HG03025 (cell line): ENCODE measurements around the gene LENEP.

ENCODE experiments used
- ATAC-seq: cut with Tn5 transposase; IDR thresholded peaks from one replicate; pipeline ENCODE4 v1.9.1; 2021; ENCODE audit warnings: mild to moderate bottlenecking, moderate library complexity; ENCODE audit not compliant: unreplicated experiment, low FRiP score

The LENEP gene

DNA sequence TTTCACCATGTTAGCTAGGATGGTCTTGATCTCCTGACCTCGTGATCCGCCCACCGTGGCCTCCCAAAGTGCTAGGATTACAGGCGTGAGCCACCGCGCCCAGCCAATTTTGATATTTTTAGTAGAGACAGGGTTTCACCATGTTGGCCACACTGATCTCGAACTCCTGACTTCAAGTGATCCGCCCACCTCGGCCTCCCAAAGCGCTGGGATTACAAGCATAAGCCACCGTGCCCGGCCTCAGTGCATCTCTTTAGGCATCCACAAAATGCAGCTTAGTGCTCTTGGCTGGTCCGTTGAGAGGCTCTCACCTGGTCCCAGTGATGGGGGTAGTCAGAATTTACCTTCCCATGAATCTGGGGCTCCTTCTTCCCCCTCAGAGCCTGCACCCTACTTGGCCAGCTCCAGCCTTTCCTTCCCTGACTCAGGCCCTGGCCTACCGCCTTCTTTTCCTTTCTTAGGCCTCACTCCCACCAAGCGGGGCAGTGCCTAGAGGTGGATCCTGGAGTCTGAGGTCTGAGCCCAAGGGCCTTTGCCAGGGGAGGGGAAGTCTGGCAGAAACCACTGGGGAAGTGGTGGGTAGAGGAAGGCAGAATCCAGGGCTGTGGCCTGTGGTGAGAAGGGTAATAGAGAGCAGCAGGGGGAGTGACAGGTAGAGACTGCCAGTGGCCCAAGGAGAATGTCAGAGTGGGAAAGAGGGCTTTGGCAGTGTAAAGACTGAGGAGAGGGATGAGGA lies 3.7 kb downstream of the LENEP start:
- ATAC-seq = no peak

DNA sequence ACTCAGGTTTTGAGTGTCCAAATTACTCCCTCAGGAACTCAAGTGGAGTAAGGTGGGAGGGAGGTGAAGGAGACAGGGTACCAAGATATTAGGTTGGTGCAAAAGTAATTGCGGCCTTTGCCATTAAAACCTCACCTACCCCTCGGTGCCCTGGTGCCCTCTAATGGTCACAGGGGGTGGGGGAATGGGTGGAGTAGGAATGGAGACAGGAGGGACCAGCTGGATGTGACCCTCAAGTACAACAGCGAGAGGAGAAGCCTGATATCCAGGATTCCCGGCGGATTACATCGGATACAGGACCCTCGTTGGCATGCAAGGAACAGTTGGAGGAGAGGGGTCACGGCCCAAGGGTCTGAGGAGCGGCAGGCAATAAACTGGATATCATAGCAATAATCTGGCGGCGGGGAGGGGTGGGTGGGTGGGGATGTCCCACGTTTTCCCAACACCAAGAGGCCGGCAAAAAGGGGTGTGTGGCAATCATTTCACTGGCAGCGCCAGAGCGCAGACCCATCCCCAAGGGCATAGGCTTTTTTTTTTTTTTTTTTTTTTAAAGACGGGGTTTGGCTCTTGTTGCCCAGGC lies 4.9 kb downstream of the LENEP start:
- ATAC-seq = no peak

DNA sequence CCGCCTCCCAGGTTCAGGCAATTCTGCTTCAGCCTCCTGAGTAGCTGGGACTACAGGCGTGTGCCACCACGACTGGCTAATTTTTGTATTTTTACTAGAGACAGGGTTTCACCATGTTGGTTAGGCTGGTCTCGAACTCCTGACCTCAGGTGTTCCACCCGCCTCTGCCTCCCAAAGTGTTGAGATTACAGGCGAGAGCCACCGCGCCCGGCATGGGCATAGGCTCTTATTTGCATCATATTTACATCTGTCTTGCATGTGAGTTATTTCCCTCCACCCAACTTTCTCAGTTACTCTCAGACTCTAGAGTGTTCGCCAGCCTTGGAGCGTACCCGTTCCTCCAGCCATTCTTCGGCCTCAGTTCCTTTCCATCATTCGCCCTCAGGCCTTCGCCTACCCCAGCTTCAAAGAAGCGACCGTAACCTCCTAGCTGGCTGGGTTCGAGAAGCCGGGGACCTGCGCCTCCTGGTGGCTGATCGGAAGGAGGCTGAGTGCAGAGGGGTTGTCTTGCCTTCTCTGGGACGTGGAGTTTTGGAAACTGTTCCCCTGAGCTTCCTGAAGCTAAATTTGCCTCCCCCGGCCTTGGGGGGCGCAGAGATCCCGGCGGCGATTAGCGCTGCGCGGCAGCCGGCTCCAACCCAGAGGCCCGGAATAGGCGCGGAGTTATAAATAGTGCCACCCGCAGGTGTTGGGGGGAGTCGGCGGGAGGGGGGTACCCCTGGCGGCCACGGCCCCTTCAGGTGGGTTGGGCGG lies 5.6 kb downstream of the LENEP start:
- ATAC-seq = no peak

DNA sequence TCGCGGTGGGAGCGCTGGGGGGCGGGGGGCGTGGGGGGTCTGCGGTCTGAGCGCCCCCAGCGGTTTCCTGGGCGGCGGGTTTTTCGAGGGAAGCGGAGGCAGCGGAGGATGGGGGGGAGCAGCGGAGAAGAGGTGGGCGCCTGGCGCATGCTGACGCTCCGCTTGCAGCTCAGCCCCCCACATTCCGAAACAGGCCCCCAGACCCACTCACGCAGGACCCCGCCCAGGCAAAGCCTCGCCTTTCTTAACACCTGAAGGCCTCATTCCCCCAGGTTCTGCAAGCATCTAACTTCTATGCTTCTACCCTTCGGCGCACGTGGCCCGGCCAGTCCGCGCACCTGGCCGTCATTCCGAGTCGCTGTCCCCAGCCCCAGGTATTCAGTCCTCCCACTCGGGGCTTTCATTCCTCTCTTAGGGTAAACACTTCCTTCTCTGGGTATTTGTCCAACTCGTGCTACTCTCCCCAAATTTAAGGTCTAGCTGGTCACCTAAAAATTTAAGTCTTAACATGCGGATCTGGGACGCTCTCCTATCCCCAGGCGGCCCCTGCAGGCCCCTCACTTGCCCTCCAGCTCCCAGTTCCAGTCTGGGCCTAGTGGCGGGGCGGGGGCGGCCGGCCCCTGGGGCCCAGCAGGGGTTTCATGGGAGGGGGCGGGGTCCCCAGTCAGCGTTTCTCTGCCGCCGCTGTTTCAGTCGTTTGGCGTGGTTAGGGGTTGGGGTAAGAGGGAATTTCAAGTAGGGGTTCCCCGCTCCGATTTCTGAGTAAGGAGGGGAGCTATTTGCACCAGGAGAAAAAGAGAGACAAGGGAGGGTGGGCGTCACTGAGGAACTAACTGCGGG lies 6.4 kb downstream of the LENEP start:
- ATAC-seq = no peak

DNA sequence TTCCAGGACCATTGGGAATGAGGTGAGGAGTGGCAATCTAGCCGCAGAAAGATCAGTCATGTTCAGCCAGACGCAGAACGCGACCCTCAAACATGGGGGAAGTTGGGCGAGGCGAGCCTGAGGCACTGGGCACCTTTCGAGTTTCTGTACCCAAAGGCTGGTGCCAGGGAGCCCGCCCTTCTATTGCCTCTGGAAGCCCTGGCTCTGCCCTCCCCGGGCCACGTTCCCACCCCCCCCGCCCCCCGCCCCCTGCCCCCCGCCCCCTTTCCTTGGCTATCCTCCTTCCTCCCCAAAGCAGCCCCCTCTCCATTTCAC lies 7.0 kb downstream of the LENEP start:
- ATAC-seq = no peak

DNA sequence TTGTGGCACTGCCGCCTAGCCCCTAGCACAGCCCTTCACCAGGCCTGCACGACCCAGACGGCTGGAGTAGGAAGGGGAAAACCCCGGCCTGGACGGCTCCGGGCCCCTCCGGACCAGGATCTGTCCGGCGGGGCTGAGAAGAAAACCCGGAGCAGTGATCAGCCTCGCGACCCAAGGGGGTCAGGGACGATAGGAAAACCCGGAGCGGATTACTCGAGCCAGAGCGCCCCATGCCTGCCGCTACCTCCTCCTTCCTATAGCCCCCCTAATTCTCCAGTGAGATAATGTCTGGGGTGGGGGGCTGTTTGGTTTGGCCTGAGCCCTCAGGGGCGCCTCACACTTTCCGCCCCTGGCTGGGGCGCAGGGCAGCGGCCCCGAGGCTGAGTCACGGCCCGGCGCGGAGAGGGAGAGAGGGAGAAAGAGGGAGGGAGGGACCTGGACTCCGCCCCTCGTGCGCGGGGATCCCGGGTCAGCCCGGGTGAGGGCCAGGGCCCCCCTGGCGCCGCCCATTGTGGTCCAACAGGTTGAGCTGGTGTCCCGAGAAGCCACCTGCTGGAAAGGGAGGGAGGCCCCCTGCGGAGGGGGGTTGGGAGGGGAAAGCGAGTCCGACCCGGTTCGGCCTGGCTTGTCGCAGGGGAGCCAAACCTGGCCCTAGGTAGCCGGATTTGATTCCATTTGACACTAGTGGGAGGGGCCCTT lies 7.5 kb downstream of the LENEP start:
- ATAC-seq = no peak

DNA sequence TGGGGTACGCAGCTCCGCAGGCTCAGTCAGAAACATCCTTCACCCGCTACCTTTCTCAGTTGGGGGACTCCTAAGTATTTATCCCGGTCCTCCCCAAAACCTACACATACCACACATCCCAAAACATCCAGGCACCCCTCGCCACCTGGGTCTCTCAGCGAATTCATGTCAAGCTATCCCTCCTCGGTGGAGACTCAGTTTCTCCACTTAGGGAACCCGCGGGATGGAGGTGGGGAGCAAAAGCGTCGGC lies 8.0 kb downstream of the LENEP start:
- ATAC-seq = no peak

DNA sequence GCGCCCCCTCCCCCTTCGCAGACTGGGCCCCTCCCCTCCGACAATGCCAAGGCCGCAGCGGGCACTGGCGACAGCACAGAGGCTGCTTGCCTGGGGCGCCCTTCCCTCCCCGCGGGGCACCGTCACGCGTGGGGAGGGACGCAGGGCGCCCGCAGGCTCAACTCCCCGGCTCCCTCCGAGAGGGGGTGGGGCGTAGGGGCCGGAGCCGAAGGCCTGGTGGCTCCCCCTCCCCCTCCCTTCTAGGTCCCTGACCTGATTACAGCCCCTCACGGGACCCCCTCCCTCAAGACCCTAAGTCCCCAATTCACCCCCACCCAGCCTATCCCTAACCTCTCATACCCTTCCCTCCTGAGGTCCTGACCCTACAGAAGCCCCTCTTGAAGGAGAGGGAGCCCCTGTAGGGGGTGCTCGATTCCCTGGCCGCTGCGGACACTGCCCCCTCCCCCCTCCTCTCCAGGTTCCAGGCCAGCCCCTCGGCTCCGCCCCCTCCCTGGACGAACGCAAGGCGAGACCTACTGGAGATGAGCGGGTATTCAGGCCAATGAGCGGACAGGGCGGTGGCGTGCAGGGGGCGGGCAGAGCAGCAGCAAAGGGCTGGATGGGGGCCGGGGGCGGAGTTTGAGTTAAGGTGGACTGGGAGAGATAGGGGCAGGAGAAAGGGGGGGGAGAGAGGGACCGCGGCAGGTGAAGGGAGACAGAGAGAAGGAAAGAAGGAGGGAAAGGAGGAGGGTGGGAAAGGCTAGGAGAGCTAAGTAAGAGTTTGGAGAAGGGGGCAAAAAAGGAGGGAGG lies 8.5 kb downstream of the LENEP start:
- no peak for ATAC-seq

DNA sequence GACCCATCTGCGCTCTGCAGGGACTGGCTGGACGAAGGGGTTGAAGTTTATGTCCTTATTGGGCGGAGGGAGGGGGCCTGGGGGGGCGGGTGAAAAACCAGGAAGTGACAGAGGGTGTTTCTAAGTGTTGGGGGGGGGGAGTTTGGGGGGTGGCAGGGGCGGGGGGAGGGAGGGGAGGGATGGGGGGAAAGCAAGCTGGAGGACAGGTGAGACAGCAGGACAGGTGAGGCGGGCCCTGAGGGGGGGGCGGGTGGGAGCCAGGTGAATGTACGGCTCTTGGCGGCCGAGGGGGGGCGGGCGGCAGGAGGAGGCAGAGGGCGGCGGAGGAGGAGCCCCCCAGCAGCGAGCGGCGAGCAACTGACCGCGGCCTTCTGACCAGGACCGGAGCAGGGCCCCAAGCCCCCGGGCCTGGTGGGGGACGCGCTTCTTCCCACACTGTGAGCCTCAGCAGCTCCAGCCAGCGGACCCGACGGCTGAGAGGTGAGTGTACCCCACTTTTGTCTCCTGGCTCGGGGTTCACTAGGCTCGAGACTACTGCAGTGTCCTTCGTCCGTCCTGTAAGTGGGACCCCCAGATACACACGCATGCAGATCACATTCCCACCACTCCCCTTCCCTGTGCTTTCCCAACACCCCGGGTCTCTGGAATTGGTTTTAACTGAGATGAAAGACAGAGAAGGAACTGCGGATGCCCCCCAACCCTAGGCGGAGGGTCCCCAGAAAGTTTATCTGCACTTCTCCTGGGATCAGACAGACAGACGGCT lies 9.3 kb downstream of the LENEP start, which contains the start of gene ZBTB7B:
Gene ZBTB7B (plus strand): TSS at position 339 of the 763 bp plus-strand sequence. CDS start 11,859 bp downstream, outside the sequence.
- no peak for ATAC-seq

DNA sequence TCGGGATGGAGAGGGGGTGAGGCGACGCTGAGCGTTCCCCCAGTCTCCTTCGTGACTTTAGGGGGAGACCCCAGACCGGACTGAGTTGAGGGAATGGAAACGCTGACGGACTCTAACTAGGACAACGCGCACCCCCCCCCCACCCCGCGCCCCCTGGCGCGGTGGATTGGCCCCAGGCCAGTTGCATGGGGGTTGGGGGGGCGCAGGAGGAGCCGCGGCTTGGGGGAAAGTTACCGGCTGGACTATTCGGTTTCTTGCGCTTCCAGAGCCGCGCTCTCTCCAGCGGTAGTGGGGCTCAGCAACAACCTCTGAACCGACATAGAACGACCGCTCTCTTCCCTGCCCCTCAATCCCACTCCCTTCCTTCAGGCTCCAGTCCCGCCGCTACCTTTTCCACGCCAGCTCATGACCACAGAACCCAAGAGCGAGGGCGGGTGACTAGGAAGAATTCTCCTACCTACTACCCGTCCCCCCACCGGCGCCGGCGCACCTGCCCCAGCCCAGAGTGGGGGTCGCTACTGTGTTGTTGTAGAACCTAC lies 9.9 kb downstream of the LENEP start:
- no peak for ATAC-seq

DNA sequence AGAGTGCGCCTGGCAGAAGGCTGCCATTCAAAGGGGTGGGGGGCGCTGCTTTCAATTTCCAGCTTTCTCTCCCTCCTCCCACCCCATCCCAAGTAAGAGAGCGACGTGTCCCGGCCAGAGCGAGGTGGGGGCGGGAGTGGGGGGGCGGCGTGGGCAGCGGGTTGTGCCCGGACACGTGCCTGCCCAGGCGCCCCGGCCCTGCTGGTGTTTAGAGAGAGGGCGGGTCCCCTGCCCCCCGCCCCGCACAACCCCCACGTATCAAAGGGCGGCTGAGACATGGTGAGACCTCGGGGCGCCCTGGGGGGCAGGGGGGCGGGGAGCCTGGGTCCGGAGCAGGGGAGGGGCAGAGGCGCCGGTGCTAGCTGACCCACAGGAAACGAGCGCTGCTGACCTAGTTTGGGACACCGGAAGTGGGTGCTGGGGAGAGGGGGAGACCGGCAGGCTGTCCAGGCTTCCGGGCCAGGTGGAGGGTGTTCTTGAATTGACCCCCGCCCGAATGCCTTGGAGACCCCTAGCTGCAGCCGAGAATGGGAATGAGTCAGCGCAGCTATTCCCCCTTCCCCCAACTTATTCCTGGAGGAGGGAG lies 10.5 kb downstream of the LENEP start:
- ATAC-seq = no peak

DNA sequence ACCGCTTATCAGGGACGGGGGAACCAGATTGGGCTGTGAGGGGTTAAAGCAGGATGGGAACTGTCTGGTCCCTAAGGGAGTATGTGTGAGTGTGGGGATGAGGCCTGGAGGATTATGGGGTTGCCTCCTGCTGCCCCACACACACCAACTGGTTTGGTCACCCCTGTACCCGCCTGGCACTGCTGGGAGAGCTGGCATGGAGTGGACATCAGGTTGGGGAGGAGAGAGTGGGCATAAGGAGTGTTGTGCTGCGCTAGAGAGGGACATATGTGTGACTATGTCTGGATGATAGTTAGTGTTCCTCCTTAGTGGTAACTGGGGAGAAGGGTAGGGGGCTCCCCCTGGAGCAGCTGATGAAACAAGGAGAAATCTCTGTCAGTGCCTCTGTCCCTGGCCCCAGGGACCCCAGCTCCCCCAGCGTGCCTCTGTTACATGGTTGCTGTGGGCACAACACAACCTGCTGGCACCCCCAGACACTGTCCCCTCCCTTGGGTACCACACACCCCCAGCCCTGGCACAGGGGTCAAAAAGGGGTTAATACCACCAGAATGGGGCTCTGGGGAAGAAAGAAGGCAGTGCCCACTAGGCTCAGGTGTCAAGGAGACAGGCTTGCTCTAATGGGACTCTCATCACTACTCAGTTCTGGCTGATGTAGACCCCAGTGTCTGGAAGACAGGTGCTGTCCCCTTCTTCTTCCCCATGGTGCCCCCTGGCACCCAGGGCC lies 11.1 kb downstream of the LENEP start:
- ATAC-seq = no peak

DNA sequence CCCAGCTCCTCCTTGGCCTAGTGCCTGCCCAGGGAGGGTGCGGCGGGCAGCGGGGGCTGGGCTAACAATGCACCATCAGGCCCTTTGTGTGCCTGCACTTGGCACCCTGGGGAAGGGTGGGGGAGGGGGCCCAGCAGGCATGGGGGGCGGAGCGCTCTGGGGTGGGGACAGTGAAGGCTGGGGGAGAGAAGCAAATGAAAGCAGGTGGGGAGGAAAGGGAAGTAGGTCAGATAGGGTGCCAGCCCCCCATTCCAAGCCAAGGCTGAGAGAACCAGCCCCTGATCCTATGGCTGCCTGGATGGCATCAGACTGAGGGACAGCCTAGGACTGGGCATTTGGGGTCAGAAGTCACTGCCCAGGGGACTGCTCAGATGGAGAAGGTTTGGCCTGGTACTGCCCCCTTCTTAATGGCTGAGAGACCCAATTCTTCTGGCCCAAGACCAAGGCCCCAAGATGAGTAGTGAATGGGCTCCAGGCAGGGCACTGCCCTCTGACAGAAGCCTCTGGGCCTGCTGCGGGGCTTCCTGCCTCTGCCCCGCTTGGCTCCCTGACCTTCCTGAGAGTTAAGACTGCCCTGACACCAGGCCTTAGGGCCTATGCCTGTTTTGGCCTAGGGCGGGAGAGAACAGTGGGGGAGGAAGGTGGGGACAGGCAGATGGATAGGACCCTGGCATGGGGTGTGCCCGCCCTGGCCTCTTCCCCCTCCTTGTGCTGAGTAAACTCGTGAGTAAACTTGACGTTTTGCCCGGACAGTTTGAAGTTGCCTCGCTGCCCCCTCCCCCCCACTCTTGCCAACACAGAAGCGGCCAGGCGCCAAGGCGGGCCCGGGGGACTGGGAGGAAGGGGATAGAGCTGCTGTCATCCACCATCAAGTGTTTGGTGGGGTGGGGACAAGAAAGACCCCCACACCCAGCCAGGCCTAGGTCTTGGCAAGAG lies 12.0 kb downstream of the LENEP start:
- no peak for ATAC-seq

DNA sequence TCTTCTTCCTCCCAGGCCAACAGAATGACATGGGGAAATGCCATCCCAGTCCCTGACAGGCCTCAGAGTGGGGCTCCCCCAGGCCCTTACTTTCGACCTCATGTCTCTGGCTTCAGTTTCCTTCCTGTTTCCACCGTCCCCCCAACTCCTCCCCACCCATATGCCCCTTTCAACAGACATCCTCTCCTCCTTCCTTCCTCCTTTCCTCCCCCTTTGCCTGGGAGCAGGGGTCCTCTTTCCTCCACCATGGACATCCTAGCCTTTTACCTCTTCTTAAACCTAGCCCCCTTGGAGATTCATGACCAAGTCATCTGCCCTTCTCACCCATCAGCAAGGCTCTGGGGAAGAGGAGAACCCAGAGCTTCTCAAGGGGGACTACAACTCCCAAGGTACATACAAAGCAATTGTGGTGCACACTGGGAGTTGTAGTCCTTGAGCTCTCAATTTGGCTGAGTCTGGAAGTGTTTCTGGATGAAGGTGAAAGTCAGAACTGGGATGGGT lies 13.3 kb downstream of the LENEP start:
- ATAC-seq = no peak

DNA sequence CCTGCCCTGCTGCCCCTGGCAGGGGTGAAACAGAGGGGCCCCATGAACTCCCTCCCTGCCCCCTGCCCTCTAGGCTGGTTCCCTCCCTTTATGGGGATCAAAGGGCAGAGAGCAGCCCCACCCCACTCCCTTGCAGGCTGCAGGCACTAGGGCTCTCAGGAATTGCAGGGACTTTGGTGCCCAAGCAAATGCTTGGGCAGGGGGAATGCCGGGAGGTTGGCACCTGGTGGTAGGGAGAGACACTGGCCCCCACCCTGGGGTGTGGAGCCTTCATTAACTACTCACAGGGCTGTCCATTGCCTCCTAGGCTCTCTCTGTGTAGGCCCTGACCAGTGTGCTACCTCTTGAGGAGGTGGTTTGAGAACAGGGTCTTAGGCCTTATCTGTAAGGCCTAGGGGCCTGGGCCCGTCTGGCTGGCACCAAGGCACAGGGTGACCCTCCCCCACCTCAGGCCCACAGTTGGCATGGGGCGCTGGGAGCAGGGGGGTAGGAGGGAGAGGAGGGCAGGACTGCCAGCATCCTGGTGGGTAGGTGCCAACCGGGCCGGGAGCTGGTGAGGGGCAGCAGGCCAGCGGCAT lies 14.0 kb downstream of the LENEP start:
- no peak for ATAC-seq
